Measurements from ENCODE around the gene AK8. TPM values are rescaled to one million over a fixed set of nuclear protein-coding genes. Genes with fewer than 3 reads are reported as not detected.

AK8 gene
- polyA plus RNA-seq, 3 donors, result 0.08 TPM; not detected in 2

- peak overlapping the region in 1 of 2 donors; percentile 94 for H3K27ac ChIP-seq (ENCODE audit: low read depth in 1 of 2, low read length in 2 of 2)
- H3K9me3 ChIP-seq (replicated peaks in 1 of 2; ENCODE audit: control insufficient read depth in 1 of 2, insufficient read depth in 1 of 2, low read length in 2 of 2), result peaks cover 0 to 9% of the 10 kb centered on the region in 2 donors
- peak overlapping the region; percentile 89 for H3K9ac ChIP-seq (ENCODE audit: insufficient read depth, low read length, poor library complexity, severe bottlenecking)
- no peaks in the 10 kb centered on the region for H3K27me3 ChIP-seq (ENCODE audit: control insufficient read depth in 2 of 2, insufficient read depth in 2 of 2, low read length in 2 of 2)
- peak overlapping the region; percentile 98 for H2AFZ ChIP-seq (ENCODE audit: insufficient read depth, low read depth, low read length, poor library complexity, severe bottlenecking)
- no peaks in the 10 kb centered on the region for H3K36me3 ChIP-seq (replicated peaks in 1 of 2; ENCODE audit: control insufficient read depth in 1 of 2, insufficient read depth in 2 of 2, low read length in 2 of 2)
- H3K4me3 ChIP-seq (replicated peaks in 1 of 3; ENCODE audit: low read depth in 2 of 3, low read length in 3 of 3), result peak overlapping the region; percentile 73 to 100 (median 97)
- Mint-ChIP-seq H3K27me3 (ENCODE audit: low read depth in 3 of 3) (peaks cover 1 to 3% (median 1%) of the 10 kb centered on the region in 3 donors), H3K9me3 (peaks cover 2 to 9% (median 7%) of the 10 kb centered on the region in 7 donors), H3K4me1 (peaks cover 12% of the 10 kb centered on the region), H3K27ac (peak overlapping the region in 2 of 7 donors; percentile 26 to 36), H3K36me3 (peaks cover 0 to 4% of the 10 kb centered on the region in 2 donors), H3K4me3 (peak overlapping the region; percentile 99 to 100)
- H3K4me2 ChIP-seq (replicated peaks; ENCODE audit: extremely low read depth, low read length, poor library complexity, severe bottlenecking), result peak overlapping the region; percentile 92
- intact Hi-C loops (cut with micrococcal nuclease), result no loop called here
- DNase-seq, result no peak
- 72% methylated on average over 8 of the region's 10 CpGs for WGBS (ENCODE audit: insufficient coverage)
- no peak for TF ChIP-seq CTCF (IDR thresholded peaks at IDR 0.05)
- H3K4me1 ChIP-seq (ENCODE audit: control insufficient read depth in 1 of 2, insufficient read depth in 2 of 2, low read length in 2 of 2), result peaks cover 7 to 19% of the 10 kb centered on the region in 2 donors
- no peaks in the 10 kb centered on the region for H4K20me1 ChIP-seq (ENCODE audit: insufficient read depth, low read length)
- no peaks in the 10 kb centered on the region for H3K79me2 ChIP-seq (ENCODE audit: insufficient read depth, low read length)
These were observed 107.2 kb downstream of the AK8 start for GRCh38 chr9:132770770-132771310.

DNA sequence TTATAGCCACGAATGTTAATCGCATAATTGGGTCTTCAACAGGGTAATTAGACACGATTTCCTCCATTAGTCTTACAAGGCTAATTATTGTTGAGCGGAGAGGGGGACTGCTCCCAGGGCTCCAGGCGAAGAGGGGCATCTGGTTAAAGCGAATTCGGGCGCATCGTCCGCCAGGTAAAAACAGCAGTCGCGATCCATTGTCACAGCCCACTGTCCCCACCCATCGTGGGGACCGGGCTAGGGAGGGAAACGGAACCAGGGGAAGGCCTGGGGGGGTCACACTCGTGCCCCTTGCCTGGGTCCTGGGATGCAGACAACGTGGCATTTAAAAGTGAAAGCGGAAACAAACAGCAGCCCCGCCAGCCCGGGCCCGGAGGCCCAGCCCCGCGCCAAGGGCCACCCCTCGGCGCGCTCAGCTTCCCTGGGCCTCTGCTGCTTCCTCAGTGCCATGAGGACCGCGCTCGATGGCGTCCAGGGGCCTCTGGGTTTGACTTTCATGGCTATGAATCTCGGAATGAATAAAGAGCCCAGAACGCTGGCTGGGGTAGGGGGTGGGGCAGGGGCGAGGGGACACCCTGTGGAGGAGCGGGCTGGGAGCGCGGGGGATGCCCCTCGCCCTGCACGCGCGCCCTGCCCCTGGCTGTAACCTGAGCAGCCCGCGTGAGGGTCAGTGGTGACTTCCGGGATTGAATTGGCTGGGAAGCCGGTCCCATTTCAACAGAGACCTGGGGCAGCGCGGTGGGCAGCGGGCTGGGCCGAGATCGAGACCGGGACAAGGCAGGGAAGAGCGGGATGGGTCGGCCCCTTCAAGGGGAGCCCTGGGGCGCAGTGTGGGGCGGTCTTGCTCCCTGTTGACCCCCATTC is 107.9 kb downstream of the AK8 start:
- H3K27me3 ChIP-seq (ENCODE audit: control insufficient read depth in 2 of 2, insufficient read depth in 2 of 2, low read length in 2 of 2), result no peaks in the 10 kb centered on the region
- Mint-ChIP-seq H3K9me3 (peaks cover 2 to 9% (median 7%) of the 10 kb centered on the region in 7 donors), H3K4me3 (peak overlapping the region; percentile 99 to 100), H3K36me3 (peaks cover 0 to 4% of the 10 kb centered on the region in 2 donors), H3K27me3 (ENCODE audit: low read depth in 3 of 3) (peaks cover 0 to 3% (median 1%) of the 10 kb centered on the region in 3 donors), H3K27ac (peak overlapping the region; percentile 85 to 97 (median 94)), H3K4me1 (peaks cover 12% of the 10 kb centered on the region)
- H3K9me3 ChIP-seq (replicated peaks in 1 of 2; ENCODE audit: control insufficient read depth in 1 of 2, insufficient read depth in 1 of 2, low read length in 2 of 2), result peaks cover 0 to 9% of the 10 kb centered on the region in 2 donors
- H2AFZ ChIP-seq (ENCODE audit: insufficient read depth, low read depth, low read length, poor library complexity, severe bottlenecking), result peak overlapping the region; percentile 98
- no peaks in the 10 kb centered on the region for H4K20me1 ChIP-seq (ENCODE audit: insufficient read depth, low read length)
- H3K79me2 ChIP-seq (ENCODE audit: insufficient read depth, low read length), result no peaks in the 10 kb centered on the region
- peak overlapping the region; percentile 89 for H3K9ac ChIP-seq (ENCODE audit: insufficient read depth, low read length, poor library complexity, severe bottlenecking)
- H3K36me3 ChIP-seq (replicated peaks in 1 of 2; ENCODE audit: control insufficient read depth in 1 of 2, insufficient read depth in 2 of 2, low read length in 2 of 2), result no peaks in the 10 kb centered on the region
- WGBS (ENCODE audit: insufficient coverage), result 3% methylated on average over 51 of the region's 54 CpGs
- peak; percentile 57 to 66 (median 59) for DNase-seq
- TF ChIP-seq CTCF (IDR thresholded peaks at IDR 0.05), result no peak
- peak overlapping the region; percentile 52 to 94 for H3K27ac ChIP-seq (ENCODE audit: low read depth in 1 of 2, low read length in 2 of 2)
- H3K4me1 ChIP-seq (ENCODE audit: control insufficient read depth in 1 of 2, insufficient read depth in 2 of 2, low read length in 2 of 2), result peaks cover 7 to 19% of the 10 kb centered on the region in 2 donors
- intact Hi-C loops (cut with micrococcal nuclease), result loop anchor here in 1 of 2 donors (1.0 kb wide), 1 partner anchor 30 kb away; no protein-coding TSS in a partner anchor
- peak overlapping the region; percentile 92 for H3K4me2 ChIP-seq (replicated peaks; ENCODE audit: extremely low read depth, low read length, poor library complexity, severe bottlenecking)
- peak overlapping the region; percentile 73 to 100 (median 97) for H3K4me3 ChIP-seq (replicated peaks in 1 of 3; ENCODE audit: low read depth in 2 of 3, low read length in 3 of 3)
